Myometrial cell (primary cell): ENCODE measurements around the gene DSG3. TPM values are rescaled to one million over a fixed set of nuclear protein-coding genes. Genes with fewer than 3 reads are reported as not detected.

Source experiments
- total RNA-seq: library from RNA; depleted of rRNA; stranded (reverse); fragments of >200 nt; gene quantifications from 2 replicates; pipeline ENCODE4 v1.2.3, GENCODE V29; 2015

Gene DSG3, protein sequence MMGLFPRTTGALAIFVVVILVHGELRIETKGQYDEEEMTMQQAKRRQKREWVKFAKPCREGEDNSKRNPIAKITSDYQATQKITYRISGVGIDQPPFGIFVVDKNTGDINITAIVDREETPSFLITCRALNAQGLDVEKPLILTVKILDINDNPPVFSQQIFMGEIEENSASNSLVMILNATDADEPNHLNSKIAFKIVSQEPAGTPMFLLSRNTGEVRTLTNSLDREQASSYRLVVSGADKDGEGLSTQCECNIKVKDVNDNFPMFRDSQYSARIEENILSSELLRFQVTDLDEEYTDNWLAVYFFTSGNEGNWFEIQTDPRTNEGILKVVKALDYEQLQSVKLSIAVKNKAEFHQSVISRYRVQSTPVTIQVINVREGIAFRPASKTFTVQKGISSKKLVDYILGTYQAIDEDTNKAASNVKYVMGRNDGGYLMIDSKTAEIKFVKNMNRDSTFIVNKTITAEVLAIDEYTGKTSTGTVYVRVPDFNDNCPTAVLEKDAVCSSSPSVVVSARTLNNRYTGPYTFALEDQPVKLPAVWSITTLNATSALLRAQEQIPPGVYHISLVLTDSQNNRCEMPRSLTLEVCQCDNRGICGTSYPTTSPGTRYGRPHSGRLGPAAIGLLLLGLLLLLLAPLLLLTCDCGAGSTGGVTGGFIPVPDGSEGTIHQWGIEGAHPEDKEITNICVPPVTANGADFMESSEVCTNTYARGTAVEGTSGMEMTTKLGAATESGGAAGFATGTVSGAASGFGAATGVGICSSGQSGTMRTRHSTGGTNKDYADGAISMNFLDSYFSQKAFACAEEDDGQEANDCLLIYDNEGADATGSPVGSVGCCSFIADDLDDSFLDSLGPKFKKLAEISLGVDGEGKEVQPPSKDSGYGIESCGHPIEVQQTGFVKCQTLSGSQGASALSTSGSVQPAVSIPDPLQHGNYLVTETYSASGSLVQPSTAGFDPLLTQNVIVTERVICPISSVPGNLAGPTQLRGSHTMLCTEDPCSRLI
- total RNA-seq = not detected in 2 replicates

DNA sequence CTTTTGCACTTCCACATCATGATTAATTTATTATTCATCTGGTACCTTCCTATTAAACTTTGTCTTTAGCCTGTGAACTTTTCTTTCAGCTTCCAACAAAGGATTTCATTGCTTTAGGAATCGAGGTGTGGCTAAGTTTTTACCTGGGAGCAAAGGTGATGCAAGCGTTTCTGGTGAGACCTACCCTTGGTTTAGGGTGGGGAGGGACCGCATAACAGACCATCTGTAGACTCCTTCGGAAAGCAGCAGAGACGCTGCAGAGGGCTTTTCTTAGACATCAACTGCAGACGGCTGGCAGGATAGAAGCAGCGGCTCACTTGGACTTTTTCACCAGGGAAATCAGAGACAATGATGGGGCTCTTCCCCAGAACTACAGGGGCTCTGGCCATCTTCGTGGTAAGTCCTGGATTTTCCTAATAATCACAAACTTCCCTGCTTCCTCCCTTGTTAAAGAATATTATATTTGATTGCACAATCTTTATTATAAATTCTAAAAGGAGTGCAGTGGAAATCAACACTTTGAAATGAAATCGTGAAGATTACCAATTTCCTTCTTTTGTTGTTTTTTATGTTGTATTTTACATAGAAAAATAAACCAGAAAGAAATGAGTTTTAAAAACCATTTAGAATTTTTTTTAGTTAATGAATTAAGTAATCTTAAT lies at the start of gene DSG3:
Gene DSG3 (plus strand): TSS at position 212 of the 662 bp plus-strand sequence. CDS start 137 bp downstream, at position 349.

GRCh38 chr18:31497836-31498573 lies 50.5 kb downstream of the DSG3 start, which contains the start of gene DSG2:
DSG2 (plus strand) TSS chr18:31498177; CDS start chr18:31498252, 75 bp downstream.

Other genes with a start within 250 kb of the DSG3 start
- not detected in 2 replicates for gene DSG1, start 129.6 kb upstream of the DSG3 start, total RNA-seq
- not detected in 2 replicates for gene DSG4, start 71.0 kb upstream of the DSG3 start, total RNA-seq
- 9.8 and 15.6 TPM in 2 replicates for gene DSG2, start 50.4 kb downstream of the DSG3 start, total RNA-seq
- not detected in 2 replicates for gene TTR, start 144.1 kb downstream of the DSG3 start, total RNA-seq
- 1.2 and 3.9 TPM in 2 replicates for gene B4GALT6, start 236.8 kb downstream of the DSG3 start, total RNA-seq